GM21723 (cell line): Measurements from ENCODE around the gene SYNDIG1.

Source experiments
- ATAC-seq: cut with Tn5 transposase; IDR thresholded peaks from one replicate; pipeline ENCODE4 v1.9.1; 2021; ENCODE audit warnings: mild to moderate bottlenecking, moderate library complexity; ENCODE audit not compliant: unreplicated experiment

SYNDIG1 gene

DNA sequence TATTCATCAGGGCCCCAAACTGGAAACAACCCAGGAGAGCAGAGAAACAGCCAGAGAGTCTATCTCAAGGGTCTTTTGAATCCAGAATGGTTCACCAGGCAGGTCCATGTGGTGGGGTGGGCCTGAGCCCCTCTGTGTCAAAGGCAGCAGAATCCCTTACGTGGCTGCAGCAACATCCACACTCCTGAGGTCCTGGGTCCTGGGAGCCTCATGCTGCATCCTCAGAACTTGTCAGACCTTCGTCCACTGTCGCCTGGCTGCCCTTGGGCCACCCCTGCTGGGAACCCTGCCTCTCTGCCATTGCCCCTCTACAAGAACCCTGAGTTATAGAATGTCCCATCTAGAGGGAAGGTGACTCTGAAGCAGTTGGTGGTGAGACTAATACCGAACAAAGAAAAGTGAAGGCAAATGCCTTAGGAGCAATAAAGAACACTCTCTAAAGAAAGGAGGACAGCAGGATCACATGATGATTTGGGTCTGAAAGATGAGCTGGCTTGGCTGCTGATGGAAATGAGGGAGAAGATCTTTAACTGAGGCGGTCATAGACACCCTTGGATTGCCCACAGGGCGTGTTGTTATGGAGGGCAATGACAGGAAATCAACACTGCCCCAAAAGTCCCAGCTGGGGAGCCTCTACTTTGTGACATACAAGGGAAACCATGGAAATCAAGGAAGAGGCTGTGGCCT is 161.2 kb downstream of the SYNDIG1 start:
- ATAC-seq = no peak

DNA sequence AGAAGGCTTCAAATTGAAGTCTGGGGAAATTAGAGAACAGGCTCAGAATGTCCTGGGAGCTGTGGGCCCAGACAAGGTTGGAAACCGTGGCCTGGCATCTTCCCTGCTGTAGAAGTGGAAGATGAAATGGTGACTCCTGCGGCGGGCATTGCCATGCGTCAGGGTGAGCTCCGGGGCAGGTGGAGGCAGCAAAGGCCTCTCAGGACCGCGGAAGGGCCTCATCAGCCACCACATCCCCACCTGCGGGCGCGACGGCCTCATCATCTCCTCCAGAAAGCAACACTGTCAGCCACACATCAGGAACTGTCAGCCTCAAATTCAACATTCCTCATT is 161.7 kb downstream of the SYNDIG1 start:
- no peak for ATAC-seq

DNA sequence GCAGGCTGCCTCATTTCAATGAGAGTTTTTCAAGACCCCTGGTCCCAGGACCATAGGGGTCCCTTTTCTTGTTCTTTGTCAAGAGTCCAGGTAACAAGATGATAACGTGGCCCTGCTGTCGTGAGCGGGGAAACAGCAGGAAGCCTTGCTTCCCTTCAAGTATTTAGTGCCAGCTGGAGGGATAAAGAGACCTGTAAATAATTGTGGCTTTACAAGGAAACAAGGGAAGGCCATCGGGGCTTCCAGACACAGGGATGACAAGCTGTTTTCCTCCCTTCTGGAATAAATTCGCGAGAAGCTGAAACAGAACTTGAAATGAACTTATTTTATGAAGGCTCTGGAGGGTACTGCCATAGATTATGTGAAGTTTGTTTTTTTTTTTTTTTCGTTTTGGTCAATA is 163.2 kb downstream of the SYNDIG1 start:
- no peak for ATAC-seq

DNA sequence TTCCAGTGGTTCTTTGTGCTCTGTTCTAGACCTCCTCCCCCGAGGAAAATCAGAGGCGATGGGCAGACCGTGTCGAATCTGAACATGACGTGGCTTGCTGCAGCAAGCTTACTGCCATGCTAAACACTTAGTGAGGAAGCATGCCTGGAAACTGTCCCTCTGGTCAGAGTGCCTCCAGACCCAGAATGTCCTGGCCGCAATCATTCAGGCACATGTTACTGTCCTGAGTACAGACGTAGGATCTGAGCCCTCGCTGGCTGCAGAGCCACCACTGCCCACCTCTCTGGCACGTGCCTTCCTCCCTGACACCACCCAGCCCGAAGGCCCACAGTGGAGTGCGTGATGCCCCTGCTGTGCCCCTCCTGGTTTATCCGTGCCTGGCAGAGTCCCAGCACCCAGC is 163.6 kb downstream of the SYNDIG1 start:
- ATAC-seq = no peak

DNA sequence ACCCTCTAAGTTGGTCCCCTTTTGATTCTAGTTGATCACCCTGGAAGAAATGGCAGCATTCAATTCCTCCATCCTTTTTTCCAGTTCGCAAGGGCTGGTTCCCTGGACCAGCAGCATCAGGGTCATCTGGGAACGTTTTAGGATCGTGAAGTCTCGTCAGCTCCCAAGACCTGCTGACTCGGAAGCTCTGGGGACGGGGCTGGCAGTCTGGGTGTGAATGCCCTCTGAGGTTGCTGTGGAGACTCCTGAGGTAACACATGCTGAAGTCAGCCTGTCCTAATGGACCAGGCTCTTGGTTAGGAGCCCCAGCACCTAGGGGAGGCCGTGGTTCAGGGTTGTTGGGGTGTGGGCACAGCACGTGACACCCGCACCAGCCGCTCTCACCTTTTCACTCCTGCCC is 164.1 kb downstream of the SYNDIG1 start:
- no peak for ATAC-seq

DNA sequence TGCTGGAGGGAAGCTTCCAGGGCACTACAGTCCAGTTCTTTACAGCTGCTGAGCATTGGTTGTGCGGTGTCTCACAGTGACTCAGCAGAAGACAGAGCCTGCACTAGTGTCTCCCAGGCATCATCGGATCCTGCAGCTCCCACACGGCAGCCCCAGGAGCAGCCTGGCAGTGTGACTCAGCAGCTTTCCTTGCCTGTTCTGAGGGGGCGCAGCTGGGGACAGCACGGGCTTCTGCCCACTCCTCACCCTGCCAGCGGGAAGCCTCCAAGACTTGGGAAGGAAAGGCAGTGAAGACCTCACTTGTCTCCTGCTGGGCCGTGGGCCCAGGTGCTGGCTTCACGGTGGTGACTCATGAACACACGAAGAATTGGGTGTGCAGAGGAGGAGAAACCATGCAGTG is 165.4 kb downstream of the SYNDIG1 start:
- ATAC-seq = no peak

DNA sequence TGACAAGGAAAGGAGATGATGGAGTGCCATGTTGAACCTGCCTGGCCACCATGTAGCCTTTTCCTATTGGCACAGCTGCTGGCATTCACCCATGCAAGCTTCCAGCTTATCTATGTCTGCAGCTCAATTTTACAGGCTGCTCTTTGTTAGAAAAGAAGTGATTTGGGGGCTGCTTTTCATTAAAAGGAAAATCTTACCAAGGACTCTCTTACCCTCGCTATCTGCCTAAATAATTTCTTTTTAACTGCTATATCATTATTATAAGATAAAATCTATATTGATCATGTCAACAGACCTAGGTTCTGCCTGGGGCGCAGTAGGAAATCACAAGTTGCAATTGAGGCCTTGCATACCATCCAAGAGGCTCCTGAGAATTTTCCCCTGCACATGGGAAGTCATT is 167.2 kb downstream of the SYNDIG1 start:
- ATAC-seq = no peak

DNA sequence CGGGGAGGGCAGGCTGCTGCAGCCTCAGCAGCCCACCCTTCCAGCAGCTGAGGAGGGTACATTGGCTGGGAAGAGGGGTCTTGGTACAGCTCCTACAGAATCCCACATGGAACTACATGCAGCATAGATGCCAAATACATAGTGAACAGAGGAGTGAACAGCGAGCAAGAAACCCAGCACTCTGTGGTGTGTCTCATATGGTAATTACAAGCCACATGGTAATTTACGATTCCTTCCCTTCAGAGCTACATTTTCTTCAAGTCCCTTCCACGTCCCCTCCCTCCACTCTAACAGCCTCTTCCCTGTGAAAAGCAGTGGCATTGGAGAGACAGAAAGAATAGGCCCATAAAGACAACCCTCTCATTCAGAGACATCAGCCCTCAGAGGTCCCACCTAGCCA is 167.7 kb downstream of the SYNDIG1 start:
- no peak for ATAC-seq

DNA sequence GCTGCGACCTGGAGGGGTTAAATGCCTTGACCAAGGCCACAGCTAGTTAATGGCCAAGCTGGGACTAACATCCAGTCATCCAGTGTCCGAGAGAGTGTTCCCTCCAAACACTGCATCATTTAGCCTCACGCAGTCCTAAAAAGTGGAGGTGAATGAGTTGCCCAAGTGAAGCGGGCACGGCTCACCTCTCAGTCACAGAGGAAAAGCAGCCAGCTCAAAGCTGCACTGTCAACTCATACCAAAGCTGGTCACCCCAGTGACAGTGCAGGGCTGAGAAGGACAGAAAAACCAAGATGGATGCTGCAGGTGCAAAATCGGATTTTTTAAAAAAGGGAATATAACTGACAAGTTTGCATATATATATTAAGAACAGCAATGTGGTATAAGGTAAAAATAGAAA is 168.5 kb downstream of the SYNDIG1 start:
- no peak for ATAC-seq

DNA sequence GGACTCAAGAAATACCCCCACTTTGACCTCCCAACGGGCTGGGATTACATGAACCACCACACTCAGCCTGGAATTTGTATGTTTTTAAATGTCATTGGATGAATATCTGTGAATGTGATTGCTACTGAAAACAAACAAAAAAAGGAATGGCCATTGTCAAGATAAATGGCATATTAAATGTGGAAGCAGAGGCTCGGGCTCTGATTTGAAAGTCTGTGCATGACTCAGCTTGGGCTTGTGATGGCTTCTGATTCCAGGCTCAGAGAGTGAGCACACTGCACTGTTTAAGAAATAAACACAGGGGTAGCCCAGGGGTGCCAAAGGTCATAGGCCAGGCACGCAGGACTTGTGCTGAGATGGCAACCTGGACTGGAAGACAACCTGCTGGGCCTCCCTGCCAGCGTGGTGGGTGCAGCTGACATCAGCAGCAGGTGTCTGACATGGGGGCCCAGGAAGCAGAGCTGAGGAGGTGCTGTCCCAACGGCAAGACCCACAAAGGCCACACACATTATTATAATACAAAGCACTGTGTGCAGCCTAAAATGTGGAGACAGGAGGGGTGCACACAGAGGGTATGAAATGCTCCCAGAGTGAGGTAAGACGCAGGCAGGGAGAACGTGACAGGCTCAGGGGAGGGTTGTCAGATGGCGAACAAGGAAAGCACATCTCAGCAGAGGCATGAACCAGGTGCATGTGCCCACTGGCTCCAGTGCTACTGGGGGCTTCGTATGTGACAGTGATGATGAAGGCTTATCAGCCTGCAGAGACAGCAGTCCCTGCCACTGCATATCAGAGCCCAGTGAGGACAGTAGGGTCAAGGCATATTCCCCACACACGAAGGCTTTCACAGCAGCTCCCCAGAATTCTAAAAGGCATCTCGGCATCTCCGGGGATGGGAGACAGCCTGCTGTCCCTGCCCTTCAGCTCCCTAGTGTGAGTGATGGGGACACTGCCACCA is 169.4 kb downstream of the SYNDIG1 start:
- no peak for ATAC-seq

DNA sequence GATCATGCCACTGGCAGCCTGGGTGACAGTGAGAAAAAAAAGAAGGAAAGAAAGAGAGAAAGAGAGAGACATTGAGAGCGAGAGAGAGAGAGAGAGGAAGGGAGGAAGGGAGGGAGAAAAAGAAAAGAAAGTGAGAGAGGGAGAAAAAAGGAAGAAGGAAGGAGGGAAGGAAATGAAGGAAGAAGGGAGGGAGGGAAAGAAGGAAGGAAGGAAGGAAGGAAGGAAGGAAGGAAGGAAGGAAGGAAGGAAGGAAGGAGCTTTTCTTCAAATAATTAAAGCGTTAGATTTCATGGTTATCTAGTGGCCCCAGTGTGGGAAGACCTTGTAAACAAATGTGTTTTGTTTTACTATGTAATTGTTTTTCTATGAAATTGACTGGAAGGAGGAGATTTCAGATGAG is 170.8 kb downstream of the SYNDIG1 start:
- no peak for ATAC-seq

DNA sequence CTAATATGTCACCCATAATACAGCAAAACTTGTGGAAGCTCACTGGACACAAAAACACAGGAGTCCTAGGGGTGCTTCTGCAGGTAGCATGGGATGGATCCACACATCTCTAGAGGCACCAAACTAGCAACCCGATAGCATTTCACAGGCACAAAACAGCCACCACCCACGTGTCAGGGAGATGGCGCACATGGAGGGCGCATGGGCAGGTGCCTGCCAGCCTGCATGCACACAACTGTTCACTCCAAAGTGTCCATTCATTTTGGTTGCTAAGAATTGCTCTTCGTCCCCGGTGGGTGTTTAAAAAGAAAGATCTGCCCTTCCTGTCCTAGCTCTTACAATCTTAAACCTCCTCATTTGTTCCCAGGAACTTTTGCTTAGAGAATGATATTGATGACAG is 171.3 kb downstream of the SYNDIG1 start:
- no peak for ATAC-seq

DNA sequence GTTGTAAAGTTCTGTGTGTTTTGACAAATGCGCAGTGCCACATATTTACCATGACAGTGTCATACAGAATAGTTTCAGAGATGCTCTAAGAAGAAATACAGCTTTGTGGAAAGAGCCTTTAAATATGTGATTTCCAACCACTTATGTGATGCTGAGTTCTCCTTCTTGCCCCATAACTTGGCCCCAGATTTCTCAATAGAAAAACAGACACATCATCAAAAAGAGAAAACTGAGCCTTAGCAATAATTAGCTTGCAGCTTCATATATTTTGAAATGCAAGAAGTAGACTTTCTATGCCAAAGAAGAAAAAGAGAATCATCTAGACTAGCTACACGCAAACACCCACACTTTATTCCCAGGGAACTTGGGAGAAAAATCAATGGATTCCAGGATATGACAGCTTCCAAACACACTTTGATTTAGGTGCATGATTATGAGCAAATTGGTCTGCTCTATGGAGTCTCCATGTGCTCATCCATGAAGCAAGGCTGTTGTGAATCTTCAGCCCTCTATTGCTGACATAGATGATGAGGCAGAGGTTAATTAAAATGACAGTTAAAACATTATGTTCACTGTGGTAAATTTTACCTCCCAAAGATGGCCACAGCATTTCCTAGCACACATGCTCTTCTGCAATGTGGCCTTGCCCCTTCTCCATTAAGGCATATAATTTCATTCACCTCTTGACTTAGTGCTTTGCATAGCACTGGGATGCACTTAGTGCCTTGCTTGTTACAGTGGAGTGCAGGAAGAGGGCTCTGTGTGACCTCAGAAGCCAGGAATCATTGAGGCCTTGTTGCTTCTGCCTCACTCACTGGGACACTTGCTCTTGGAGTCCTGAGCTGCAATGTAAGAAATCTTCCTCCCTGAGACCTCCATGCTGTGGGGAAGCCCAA is 174.6 kb downstream of the SYNDIG1 start:
- ATAC-seq = no peak

DNA sequence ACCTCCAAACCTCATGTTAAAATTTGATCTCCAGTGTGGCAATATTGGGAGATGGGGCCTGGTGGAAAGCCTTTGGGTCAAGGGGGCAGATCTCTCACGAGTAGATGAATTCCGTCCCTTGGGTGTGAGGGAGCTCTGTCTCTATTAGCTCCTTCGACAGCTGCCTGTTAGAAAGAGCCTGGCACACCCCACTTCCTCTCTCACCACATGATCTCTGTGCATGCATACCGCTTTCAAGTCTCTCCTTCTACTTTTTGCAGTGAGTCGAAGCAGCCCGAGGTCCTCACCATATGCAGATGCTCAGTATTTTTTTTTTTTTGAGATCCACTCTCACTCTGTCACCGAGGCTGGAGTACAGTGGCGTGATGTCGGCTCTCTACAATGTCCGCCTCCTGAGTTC is 176.9 kb downstream of the SYNDIG1 start:
- no peak for ATAC-seq

DNA sequence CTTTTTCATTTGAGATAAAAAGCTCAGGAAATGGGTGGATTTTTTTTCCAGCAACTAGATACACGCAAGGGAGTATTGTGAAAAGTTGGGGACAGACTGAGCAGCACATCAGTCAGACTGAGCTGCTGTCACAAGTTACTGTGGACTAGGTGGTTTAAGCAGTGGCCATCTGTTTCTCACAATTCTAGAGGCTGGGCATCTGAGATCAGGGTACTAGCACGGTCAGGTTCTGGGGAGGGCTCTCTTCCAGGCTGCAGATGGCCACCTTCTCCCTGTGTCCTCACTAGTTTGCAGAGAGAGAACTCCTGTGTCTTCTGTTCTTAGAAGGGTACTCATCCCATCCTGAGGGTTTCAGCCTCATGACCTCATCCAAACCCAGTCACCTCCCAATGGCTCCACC is 178.3 kb downstream of the SYNDIG1 start:
- no peak for ATAC-seq

DNA sequence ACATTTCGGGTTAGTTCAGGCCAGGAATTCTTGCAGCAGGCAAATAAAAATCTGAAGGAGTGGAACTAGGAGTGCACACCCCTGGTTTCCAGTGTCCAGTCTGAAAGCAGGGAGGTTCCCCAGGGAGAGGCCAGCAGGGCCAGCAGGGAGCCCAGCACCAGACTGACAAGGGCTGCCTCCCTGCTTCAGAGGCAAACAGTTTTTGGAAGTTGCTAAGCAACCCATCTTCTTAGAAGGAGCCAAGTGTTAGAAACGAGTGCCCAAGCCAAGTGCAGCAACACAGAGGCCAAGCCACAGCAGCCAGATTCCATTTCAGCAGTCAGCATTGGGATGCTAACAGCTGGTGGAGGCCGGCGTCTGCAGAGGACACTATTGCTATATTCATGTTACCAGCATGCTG is 179.1 kb downstream of the SYNDIG1 start:
- ATAC-seq = no peak

DNA sequence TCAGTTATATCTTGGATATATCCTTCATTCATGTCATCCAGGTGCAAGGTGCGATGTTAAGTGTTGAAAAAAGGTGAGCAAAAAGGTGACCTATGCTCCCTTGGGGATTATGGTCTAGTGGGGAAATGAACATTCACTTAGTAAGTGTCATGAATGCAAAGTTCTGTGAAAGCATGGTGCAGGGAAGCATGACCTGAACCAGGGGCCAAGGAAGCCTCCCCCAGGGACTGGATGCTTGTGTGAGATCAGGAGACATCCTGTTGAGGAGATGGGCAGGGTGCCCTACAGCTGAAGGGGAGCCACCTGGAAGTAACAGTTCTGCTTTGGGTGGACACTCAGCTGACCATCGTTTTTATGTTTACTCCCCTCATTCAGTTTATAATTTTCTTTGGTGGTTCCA is 179.5 kb downstream of the SYNDIG1 start:
- ATAC-seq = no peak

DNA sequence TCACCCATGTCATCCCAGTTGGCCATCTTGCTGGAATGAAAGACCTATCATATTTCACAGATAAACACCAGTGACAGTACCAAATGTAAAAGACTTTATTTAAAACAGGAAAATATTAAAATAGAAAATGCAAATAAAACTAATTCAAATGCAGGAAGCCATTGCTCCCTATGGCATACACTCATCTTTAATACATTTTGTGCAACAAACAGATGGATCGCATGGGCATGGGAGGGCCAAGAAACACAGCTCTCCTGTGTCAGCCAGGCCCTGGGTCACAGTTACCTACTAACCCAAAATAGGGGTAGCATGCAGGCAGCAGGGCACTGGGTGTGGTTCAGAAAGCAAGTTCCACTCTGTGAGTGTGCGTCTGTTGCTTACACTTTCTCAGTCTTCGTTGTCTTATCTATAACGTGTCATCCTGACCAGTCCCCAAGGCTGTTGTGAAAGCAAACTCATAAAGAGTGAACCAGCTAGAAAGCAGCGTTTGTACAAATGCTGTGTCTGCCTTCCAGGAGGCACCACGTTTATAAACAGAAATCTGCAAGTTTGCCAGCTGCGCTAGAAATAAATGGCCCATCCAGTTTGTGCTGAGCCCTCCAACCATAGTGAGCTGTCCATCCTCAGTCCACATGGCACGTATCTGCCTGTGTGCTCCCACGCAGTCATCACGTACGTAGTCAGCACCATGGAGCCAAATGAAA is 180.5 kb downstream of the SYNDIG1 start:
- no peak for ATAC-seq

DNA sequence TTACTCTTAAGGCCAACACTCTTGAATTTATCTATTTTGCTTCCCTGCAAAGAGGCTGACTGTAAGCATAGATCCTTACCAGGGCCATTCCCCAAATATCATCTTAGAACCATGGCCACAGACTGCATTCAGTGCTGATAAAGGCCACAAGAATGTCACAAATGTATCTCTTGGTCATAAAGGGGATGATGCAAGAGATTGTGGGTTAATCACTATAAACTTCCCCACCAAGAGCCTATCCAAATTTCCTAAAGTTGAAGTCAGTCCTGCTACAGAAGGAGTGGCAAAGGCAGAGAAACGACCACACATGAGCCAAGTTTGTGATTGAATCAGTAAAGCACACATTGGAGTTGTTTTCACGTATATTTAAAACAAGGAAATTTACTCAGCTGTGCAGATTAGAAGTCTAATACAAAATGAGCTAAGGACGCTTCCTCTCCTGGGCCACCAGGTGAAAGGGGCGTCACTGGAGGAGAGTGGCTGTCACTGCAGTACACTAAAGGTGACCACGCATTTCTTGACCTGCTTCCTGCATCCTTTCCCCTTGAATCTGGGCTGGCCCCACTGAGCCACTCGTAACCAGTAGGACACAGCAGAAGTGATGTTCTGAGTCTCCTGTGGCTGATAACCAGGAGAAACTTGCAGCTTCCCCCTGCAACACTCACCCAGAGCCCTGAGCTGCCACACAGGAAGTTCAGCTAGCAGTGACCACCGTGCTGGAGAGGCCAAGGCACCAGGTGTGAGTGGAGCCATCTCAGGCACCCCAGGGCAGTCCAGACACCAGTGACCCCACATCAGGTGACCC is 181.9 kb downstream of the SYNDIG1 start:
- no peak for ATAC-seq

DNA sequence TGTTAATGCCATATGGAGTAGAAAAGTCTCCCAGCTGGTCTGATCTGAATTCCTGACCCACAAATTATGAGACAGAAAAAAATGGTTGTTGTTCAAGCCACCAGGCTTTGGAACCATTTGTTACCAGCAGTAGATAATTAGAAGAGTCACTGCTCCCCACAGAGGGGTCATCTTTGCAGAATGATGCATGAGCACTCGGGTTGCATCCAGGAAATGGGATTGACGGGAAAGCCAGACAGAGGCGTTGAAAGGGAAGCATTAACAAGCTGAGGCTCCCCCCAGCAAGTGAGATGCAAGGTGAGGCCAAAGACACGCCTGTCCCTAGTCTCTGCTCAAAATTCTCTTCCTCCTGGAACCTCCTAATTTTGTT is 182.5 kb downstream of the SYNDIG1 start:
- no peak for ATAC-seq
